HG02571 (cell line): ENCODE measurements around the gene CAMK2B.
"Not testable (repeated sequence)": the region's sequence is repeated elsewhere in the genome, so short reads cannot be mapped to it uniquely, and the experiment has no call there.

Experiments
- ATAC-seq: cut with Tn5 transposase; IDR thresholded peaks from one replicate; pipeline ENCODE4 v1.9.1; 2021; ENCODE audit warnings: mild to moderate bottlenecking, moderate library complexity; ENCODE audit not compliant: unreplicated experiment

Gene CAMK2B

DNA sequence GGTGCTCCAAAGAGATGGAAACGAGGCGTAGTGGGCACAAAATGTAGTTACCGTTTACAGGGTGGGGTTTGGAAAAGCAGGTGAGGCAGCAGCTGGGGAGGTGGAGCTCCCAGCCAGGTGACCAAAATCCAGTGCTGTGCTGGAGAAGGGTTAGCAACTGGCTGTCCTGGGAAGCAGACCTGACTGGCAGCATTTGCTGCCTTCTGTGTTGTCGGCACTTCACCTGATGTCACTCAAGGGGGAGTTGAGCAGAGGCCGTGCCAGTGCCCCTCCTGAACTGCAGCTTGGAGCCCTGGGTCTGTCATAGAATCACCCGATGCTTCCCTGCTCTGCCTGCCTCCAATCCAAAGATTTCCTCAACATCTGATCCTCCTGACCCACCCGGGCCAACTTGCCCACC is 148.9 kb downstream of the CAMK2B start:
- ATAC-seq = no peak

- no peak for ATAC-seq
Measured at GRCh38 chr7:44175730-44176129, 149.7 kb downstream of the CAMK2B start.

DNA sequence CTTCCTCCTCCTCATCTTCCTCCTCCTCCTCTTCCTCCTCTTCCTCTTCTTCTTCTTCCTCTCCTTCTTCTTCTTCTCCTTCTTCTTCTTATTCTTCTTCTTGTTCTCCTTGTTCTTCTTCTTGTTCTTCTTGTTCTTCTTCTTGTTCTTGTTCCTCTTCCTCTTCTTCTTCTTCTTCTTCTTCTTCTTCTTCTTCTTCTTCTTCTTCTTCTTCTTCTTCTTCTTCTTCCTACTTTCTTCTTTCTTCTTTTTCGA is 150.8 kb downstream of the CAMK2B start:
- ATAC-seq = not testable (repeated sequence)

- ATAC-seq = no peak
Measured at GRCh38 chr7:44173911-44174693, 151.3 kb downstream of the CAMK2B start.

DNA sequence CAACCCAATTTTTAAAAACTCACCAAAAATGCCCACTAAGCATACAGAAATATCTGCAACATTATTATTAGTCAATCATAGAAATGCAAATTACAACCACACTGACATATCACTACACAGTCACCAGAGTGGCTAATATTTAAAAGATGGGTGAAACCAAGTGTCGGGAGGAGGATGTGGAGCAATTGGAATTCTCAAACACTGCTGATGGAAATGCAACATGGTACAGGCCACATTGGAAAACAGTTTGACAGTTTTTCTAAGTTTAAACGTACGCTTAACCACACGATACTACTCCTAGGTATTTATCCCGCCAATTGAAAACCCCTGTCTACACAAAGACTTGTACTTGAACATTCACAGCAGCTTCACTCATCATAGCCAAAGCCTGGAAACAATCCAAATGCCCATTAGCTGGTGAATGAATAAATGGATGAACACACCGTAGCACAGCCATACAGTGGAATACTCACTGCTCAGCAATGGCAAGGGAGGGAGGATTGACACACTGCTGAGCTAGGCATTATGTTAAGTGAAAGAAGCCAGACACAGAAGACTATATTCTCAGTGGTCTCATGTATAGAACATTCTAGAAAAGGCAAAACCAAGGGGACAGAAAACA is 152.5 kb downstream of the CAMK2B start:
- ATAC-seq = no peak

DNA sequence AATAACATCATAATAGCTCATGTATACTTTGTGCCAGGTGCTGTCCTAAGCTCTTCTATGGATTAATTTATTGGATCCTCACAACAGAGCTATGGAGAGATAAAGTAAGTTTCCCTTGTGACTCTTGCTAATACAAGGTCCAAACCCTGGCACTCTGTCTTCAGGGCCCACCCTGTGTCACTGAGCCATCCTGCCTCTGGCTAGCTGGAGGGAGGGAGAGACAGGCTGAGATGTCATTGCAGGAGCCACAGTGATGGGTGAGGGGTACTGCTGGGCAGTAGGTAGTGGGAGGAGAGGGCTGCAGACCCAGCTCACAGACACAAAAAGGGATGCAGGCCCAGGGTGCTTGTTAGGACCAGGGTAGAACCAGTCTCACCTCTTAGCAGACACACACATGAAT is 153.0 kb downstream of the CAMK2B start:
- ATAC-seq = no peak

GRCh38 chr7:44171901-44172300 is 153.5 kb downstream of the CAMK2B start:
- not testable (repeated sequence) for ATAC-seq

- ATAC-seq = no peak
Measured at GRCh38 chr7:44167920-44168319, 157.5 kb downstream of the CAMK2B start.
